ENCODE results near the gene TBCD.
"Not testable (repeated sequence)": the region's sequence is repeated elsewhere in the genome, so short reads cannot be mapped to it uniquely, and the experiment has no call there.

The TBCD gene

GRCh38 chr17:82740906-82741759, 10.7 kb upstream of the TBCD start:
- DNase-seq (ENCODE audit: low spot score), result no peak
- in situ Hi-C loops (cut with MboI; ENCODE audit: low pct_unique_long_range_greater_than_20kb, low sequenced_read_pairs, unreplicated experiment), result no loop called here
- TF ChIP-seq, protein P1, sequence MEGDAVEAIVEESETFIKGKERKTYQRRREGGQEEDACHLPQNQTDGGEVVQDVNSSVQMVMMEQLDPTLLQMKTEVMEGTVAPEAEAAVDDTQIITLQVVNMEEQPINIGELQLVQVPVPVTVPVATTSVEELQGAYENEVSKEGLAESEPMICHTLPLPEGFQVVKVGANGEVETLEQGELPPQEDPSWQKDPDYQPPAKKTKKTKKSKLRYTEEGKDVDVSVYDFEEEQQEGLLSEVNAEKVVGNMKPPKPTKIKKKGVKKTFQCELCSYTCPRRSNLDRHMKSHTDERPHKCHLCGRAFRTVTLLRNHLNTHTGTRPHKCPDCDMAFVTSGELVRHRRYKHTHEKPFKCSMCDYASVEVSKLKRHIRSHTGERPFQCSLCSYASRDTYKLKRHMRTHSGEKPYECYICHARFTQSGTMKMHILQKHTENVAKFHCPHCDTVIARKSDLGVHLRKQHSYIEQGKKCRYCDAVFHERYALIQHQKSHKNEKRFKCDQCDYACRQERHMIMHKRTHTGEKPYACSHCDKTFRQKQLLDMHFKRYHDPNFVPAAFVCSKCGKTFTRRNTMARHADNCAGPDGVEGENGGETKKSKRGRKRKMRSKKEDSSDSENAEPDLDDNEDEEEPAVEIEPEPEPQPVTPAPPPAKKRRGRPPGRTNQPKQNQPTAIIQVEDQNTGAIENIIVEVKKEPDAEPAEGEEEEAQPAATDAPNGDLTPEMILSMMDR (IDR thresholded peaks at IDR 0.05; ENCODE audit: extremely low read depth, insufficient read depth, missing control alignments), result no peak

- TF ChIP-seq, protein P1 (IDR thresholded peaks at IDR 0.05; ENCODE audit: extremely low read depth, insufficient read depth, missing control alignments), result no peak
- in situ Hi-C loops (cut with MboI; ENCODE audit: low pct_unique_long_range_greater_than_20kb, low sequenced_read_pairs, unreplicated experiment), result no loop called here
- no peak for DNase-seq (ENCODE audit: low spot score)
These were observed 8.3 kb upstream of the TBCD start for GRCh38 chr17:82743344-82744219.

DNA sequence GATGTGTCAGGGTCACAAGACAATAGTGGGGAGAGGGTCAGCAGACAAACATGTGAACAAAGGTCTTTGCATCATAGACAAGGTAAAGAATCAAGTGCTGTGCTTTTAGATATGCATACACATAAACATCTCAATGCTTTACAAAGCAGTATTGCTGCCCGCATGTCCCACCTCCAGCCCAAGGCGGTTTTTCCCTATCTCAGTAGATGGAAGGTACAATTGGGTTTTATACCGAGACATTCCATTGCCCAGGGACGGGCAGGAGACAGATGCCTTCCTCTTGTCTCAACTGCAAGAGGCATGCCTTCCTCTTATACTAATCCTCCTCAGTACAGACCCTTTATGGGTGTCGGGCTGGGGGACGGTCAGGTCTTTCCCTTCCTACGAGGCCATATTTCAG, 7.1 kb upstream of the TBCD start:
- in situ Hi-C loops (cut with MboI; ENCODE audit: low pct_unique_long_range_greater_than_20kb, low sequenced_read_pairs, unreplicated experiment); DNase-seq (ENCODE audit: low spot score): not testable (repeated sequence)

- TF ChIP-seq, protein P1 (IDR thresholded peaks at IDR 0.05; ENCODE audit: extremely low read depth, insufficient read depth, missing control alignments), result no peak
- no peak for DNase-seq (ENCODE audit: low spot score)
- in situ Hi-C loops (cut with MboI; ENCODE audit: low pct_unique_long_range_greater_than_20kb, low sequenced_read_pairs, unreplicated experiment), result no loop called here
These were observed 6.3 kb upstream of the TBCD start for GRCh38 chr17:82745524-82745923.

- TF ChIP-seq, protein P1 (IDR thresholded peaks at IDR 0.05; ENCODE audit: extremely low read depth, insufficient read depth, missing control alignments), result no peak
These were observed 3.1 kb upstream of the TBCD start for GRCh38 chr17:82748756-82749155.

GRCh38 chr17:82750241-82750908, 1.5 kb upstream of the TBCD start:
- in situ Hi-C loops (cut with MboI; ENCODE audit: low pct_unique_long_range_greater_than_20kb, low sequenced_read_pairs, unreplicated experiment), result no loop called here
- TF ChIP-seq, protein P1 (IDR thresholded peaks at IDR 0.05; ENCODE audit: extremely low read depth, insufficient read depth, missing control alignments), result no peak
- no peak for DNase-seq (ENCODE audit: low spot score)

More at GRCh38 chr17:82748756-82749155, 3.1 kb upstream of the TBCD start:
- in situ Hi-C loops (cut with MboI; ENCODE audit: low pct_unique_long_range_greater_than_20kb, low sequenced_read_pairs, unreplicated experiment), result no loop called here
- no peak for DNase-seq (ENCODE audit: low spot score)

All from GM13977 (cell line).